ENCODE data around the gene M6PR.
"Not testable (repeated sequence)": the region's sequence is repeated elsewhere in the genome, so short reads cannot be mapped to it uniquely, and the experiment has no call there.

The M6PR gene

DNA sequence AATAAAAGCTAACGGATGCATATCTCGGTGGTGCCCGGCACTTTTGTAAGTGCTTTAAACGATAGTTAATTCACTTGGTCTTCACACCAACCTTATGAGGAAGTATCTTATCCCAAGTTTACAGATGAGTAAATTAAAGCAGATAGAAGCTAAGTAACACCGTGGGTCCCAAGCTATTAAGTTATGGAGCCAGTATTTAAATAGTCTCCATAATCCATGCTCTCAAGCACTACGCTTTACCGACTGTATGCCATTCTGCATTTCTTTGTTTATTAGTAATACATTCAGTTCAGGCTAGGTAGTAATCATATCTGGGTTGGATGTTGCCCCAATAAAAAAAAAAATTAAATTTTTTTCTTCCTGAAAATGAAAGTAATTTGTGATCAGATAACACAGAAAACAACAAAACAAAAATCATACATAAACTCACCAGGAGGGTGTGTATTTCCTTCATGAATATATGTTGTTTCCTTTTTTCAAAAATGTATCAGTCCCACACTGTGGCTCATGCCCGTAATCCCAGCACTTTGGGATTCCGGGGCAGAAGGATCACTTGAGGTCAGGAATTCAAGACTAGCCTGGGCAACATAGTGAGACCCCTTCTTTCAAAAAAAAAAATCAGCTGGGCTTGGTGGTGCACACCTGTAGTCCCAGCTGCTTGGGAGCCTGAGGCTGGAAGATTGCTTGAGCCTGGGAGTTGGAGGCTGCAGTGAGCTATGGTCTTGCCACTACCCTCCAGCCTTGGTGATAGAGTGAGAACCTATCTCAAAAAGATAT lies 1.4 kb upstream of the M6PR start:
- DNase-seq: no peak

DNA sequence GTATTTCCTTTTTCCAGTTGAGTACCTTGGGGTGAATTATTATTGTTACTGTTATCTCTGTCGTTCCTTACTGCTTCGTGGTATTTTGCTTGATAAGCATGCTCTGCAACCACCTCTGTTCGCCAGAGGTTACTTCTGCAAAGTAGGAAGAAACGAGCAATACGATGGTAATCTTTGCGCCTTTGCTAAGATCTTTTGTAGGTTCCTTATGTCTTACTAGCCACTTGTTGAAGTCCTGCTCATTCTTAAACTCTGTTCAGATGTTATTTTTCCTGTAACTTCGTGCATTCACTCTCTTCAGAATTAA lies 729 bp upstream of the M6PR start:
- no peak for DNase-seq

DNA sequence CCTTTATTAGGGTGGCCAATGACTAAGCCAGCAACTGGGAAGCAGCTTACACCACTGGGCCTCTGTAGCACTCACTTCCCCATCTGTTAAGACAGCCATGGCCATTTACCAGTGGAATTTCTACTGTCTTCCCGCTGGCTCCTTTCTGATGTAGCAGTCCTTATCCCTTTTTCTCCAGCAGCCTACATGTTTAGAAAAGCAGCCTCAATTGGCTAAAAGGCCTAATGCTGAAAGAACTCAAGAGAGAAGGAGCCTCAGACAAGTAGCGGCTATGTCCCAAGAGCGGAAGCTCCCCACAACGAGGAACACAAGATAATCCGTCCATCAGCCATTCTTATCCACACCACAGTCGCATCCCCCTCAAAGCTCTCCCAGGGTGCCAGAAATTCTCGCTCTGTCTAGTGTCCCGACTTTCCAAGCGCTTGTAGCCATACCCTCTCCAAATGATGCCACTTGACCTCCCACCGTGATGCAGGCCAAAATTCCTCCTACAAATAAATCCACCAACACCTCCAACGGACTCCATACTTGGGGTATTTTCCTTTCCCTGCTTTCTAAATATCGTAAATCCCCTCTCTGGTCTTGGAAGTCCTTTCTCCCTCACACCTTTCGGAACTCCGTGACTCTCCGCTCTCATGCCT lies 624 bp downstream of the M6PR start:
- no peak for DNase-seq

DNA sequence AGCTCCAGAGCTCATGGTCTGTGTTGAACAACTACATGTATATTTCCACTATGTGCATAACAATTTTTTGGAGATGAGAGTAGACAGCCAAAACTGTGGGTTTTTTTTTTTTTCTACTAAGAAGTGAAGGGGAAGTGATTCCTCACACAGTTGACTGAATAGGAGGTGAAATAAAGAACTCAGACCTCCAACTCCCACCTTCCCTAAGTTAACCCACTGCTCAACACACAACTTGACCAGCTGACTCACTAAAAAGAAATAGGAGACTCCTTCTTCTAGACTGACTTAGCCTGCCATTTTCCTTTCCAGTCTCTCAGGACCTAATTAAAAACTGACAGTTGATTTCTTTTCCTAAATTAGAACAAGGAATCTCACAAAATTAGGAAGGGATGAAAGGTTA lies 1.7 kb downstream of the M6PR start:
- no peak for DNase-seq

DNA sequence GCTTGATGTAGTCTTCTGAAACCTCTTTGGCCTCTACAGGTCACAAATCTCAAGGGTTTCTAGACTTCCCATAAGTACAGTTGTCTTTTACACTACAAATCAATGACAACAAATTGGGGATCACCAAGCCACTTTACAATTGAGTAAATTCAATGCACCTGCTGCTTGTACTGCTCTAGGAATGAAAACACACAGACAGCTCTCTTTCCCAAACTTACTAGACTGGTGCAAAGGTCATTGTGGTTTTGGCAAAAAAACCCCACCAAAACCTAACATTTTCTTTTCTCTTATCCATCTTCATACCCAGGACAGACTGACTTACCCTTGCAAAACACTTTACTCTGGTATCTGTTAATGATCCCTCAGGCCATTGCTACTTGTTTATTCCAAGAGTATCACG lies 2.7 kb downstream of the M6PR start:
- no peak for DNase-seq

DNA sequence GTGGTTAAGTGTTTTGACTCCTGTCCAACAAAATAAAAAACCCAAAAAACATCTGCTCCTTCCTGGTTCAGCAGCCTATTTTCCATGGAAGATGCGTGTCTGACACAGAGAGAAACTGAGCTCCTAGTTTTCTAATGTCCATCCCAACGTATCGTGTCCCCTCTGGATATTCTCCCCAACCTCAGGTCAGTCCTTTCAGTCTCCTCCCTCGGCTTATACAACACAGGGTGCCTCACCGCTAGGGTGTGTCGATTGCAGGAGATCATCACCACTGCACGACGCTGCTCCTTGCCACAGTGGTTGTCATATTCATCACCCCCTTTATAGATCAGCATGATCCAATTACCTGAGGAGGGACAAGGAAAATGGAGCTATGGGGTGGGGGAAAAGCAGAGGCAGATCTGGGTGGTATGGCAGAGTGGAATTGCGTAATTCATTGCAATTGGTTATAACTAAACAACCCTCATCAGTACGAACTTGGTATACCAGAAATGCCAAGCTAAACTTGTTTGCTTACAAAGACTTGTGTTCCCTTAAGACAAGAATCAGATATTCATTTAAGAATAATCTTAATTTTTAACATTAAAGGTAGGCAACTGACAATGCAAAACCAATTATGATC lies 5.8 kb downstream of the M6PR start:
- DNase-seq: no peak

DNA sequence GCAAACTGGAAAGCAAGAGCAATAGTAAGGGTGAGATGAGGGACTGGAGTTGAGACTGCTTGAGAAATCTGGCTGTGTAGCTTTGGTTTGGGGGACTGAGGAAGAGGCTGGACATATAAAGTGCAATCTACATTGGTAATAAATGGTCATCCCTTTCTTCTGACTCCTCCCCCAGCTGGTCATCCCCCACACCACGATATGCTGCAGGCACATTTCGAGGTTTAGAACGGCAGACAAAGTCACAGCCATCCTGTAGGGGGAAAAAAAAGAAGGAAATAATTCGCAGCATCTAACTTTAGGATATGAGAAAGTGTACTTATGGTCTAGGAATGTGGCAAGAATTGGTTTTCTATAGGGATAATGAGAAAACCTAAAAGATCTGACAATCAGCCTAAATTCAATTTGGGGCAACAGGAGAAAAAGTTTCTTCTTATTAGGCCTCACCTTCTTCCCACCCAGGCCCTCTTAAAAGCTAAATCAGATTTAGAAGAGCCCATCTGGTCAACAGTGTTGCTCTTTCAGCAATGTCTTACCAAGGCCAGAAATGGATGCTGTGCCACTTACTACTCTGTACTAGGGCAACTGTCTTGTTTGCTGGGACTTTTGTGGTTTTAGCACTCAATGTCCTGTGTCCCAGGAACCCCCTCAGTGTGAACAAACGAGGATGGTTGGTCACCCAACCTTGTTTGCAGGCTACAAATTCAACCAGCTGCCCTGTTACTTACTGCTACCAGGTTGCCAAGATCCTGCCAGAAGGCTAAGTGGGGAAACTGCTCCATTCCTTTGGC lies 7.6 kb downstream of the M6PR start:
- DNase-seq: no peak

DNA sequence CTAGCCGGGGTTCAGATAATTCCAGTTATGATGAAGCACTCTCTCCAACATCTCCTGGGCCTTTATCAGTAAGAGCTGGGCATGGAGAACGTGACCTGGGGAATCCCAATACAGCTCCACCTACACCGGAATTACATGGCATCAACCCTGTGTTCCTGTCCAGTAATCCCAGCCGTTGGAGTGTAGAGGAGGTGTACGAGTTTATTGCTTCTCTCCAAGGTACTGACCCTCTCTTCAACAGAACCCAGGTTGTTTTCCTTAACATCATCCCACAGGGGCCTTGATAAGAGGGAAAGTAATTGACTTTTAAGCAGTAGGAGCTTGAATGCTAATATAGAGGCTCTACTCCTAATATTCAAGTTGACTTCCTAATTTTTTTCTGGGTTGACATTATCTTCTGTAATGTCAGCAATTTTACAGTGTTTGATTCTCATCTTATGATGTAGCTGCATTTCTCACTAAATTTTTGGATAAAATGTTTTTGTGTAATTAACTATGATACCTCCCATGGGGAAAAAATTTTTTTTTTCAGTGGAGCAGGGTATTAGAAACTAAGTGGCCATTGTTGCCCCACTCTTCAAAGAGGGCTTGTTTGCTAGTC lies 11.5 kb downstream of the M6PR start:
- DNase-seq: not testable (repeated sequence)

DNA sequence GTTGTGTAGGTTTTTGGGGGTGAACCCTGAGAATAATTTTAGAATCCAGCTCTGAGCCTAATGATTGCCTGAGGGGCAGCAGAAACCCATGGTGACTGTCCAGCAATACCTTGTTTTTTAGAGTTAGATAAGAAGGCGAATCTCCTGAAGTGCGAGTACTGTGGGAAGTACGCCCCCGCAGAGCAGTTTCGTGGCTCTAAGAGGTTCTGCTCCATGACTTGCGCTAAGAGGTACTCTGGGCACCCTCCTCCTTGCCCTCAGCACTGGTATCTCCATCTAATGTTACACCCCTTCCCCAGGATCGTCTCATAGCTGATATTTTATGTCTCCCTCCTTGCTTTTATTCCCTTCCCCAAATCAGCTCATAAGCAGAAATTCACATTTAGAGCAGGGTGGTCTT lies 12.7 kb downstream of the M6PR start:
- DNase-seq: no peak

DNA sequence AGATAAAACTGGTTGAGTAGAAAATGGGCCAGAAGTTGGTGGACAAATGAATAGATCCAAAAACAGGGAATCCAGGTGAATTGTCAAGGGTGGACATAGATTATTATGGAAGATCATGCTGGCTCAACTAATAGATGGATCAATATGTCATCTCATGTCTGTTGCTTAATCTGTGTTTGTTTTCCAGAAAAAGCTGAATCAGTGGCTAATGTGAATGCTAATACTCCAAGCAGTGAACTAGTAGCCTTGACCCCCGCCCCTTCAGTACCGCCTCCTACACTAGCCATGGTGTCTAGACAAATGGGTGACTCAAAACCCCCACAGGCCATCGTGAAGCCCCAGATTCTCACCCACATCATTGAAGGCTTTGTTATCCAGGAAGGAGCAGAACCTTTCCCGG lies 15.4 kb downstream of the M6PR start:
- not testable (repeated sequence) for DNase-seq

DNA sequence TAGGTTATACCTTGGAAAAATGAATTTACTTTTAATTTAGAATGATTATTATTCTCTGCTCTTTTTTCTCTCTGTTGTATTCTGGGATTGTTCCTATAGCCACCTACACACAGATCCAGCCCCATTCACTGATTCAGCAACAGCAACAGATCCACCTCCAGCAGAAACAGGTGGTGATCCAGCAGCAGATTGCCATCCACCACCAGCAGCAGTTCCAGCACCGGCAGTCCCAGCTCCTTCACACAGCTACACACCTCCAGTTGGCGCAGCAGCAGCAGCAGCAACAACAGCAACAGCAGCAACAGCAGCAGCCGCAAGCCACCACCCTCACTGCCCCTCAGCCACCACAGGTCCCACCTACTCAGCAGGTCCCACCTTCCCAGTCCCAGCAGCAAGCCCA lies 17.0 kb downstream of the M6PR start:
- DNase-seq: not testable (repeated sequence)

DNA sequence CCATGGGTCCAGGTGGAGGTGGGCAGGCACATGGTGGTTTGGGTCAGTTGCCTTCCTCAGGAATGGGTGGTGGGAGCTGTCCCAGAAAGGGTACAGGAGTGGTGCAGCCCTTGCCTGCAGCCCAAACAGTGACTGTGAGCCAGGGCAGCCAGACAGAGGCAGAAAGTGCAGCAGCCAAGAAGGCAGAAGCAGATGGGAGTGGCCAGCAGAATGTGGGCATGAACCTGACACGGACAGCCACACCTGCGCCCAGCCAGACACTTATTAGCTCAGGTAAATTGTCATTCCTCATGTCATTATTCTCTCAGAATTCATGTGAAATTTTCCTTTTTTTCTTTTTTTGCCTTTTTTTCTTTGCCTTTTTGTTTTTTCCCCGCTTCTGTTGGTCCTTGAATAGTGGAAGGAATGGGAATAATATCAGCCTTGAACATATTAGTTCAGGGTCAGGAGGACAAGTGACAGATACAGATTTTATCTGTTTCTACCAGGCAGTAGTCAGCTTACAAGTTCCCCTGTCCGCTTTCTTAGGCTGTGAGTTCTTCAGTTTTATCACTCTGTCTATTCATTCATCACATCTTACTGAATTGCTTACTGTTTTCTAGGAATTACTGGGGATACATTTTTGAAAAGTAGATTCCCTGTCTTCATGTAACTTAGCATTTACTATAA lies 18.7 kb downstream of the M6PR start:
- DNase-seq: not testable (repeated sequence)

DNA sequence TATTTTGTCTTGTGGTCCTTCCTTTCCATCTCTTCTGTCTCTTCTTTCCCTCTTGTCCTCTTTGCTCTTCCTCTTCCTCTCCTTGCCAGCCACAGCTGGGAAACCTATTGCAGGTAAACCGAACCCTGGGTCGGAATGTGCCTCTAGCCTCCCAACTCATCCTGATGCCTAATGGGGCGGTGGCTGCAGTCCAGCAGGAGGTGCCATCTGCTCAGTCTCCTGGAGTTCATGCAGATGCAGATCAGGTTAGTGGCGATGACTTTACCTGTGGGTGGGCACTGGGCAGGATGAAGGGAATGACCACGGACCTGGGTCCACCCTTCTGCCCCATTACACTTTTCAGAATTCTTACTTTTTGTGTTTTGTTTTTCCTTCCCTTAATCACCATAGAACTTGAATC lies 26.9 kb downstream of the M6PR start:
- no peak for DNase-seq

DNA sequence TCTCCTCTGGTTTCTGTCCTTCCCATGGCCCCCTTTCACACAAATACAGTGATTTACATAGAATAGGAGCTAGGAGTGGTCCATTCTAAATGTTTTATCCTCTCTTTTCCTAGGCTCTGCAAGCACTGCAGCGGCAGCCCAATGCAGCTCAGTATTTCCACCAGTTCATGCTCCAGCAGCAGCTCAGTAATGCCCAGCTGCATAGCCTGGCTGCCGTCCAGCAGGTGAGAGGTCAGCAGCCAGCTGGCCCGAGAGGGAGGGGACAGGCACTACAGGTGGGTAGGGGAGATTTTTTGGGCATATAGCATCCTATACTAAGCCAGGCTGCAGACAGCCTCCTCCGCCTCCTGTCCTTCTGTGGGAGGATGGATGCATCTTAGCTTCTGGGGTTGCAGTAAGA lies 29.8 kb downstream of the M6PR start:
- not testable (repeated sequence) for DNase-seq

DNA sequence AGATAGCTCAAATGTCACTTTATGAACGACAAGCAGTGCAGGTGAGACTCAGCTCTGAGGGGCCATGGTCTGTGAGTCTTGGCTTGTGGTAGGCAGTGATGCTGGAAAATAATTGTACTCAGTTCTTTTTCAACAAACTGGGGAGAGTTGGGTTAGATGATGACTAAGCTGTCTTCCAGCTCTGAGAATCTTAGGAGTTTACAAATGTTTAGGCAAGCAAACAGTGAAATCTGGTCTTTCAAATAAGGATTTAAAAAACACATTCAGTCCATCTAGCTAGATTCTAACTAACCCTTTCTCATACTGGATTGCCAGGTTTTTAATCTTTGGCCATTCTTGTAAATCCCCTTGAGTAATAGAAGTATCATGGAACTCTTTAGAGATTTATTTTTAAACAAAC lies 31.7 kb downstream of the M6PR start:
- DNase-seq: no peak

DNA sequence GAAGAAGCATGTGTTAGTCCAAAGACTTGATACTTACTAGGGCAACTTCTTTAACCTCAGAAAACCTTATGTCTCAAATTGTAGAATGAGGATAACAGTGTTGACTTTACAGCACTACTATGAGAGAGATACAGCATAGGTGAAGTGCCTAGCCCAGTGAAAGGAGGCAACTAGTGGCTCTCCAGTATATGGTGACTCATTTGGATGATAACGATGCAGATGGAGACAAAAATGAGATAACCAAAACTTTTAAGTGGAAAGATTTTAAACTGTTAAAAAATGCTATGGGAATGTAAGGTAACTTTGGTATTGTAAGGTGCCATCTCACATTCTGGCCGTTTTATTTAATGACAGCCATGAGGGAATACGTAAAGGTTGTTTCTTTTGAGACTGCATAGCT lies 32.4 kb downstream of the M6PR start:
- no peak for DNase-seq

DNA sequence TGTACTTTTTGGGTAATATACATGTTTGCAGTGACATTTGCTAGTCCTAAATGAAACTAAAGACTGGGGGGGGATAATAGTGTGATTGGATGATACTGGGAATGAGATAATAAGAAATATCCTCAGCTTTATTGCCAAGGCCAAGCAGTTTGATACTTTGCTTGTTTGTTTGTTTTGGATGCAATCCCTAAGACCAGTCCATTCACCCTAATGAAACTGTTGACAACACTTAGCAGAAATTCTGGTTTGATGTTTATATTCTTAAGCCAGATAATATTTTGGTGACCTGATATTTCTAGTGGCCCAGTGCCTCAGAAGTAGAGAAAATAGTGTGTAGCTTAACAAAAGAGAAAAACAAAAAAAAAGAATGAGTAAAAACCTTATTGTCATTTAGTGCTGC lies 33.3 kb downstream of the M6PR start:
- no peak for DNase-seq

DNA sequence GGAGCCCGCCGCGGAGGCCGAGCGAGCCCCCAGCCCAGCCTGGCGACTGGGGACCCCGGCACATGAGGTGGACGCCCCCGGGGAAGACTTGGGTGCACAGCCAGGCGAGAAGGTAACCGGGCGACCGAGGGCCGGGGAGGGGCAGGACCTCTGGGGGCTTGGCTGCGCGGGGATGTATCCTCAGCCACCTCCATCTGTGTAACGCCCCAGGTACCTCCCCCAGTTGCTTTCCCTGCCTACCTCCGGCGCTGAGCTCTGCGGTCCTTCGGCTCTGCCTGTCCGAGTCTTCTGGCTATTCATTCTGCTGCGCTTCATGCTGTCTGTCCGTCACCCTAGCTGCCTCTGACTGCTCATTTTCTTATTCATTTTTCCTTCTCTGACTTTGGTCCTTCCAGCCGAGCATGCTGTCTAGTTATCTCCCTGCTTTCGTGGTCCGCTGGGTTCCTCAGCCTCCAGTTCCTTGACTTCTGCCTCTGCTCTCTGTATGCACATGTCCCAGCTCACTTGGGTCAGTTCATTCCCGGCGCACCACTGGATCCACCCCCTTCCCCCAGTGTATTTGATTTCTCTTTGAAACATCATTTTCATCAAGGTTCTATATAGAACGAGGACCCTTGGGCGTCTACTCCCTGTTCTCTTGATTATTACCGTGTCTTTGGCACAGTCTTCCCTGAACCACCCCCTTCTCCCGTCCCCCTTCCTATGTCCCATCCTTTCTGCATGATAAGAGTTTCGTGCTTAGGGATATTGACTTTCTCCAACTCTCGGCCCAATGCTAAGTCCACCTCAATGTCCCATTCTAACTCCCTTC lies 34.5 kb downstream of the M6PR start:
- peak; percentile 57 for DNase-seq

DNA sequence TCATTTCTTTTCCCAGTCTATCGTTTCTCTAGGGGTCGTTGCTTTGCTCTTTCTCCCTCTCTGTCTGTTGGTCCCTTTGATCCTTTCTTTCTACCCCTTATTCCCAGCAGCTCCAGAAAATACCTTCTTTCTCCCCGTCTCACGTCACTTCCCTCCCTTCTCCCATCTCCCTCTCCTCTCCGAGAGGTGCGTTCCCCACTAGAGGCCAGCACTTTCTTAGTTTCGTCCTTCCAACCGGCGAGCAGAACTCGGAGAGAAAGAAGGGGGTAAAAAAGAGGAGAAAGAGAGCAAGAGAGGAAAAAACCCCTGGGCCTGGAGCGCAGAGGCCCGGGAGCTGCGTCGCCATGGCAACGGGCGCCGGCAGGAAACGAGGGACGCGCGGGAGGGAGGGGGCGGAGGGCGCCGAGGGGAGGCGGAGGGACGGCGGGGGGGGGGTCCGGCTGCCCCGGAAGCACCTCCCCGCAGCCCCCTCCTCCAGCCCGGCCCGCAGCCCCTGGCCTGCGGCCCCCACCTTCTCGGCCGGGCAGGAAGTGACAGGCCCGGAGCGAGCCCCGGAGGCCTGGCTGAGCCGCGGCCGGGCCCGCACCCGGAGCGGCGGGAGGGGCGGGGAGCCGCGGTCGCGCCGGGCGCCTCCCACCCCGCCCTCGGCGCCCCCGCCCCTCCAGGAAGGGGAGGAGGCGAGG lies 35.3 kb downstream of the M6PR start, which contains the start of gene PHC1:
PHC1 (plus strand) TSS at position 477 of the 683 bp plus-strand sequence. CDS start 3,169 bp downstream, outside the sequence.
- DNase-seq: peak; percentile 75

DNA sequence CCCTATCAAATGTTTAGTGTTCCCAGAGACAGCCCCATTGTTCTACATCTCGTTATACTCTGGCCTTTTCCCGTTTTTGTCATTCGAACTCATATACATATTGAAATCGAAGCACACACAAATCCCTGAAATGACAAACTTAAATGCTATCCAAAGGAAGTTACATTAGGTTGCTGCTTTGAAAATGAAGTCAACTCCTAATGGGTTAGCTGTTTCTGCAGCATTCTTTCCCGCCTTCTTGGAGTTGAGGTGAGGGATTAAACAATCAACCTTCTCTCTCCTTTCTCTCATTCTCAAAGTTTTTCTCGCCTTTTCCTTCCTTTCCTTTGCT lies 35.8 kb downstream of the M6PR start:
- no peak for DNase-seq

DNA sequence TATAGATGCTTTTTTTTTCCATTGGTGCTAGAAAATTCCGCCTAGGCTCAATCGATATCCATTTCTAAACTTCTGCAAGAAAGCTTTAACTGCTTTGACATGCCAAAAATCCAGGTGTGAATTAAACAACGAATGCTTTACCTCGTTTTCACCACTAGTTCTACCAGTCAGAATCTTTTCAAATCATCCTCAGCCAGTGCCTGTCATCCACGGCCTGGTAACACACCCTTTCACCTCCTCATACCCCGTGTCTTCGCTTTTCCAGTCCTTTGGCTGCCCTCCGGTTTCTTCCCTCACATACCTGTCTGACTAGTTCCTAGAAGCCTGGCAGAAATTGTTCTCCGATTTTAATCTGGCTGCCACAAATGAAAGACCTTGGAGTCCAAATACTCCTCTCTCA lies 36.5 kb downstream of the M6PR start:
- no peak for DNase-seq
